Femur (tissue), 1 donor: ENCODE data around the gene PROCA1.
A peak's percentile ranks its signal among the peaks of the same experiment; 100 is the strongest.

Source experiments
- DNase-seq: peaks from one replicate; pipeline ENCODE4 v3.0.0-alpha.2; 2017

The PROCA1 gene

DNA sequence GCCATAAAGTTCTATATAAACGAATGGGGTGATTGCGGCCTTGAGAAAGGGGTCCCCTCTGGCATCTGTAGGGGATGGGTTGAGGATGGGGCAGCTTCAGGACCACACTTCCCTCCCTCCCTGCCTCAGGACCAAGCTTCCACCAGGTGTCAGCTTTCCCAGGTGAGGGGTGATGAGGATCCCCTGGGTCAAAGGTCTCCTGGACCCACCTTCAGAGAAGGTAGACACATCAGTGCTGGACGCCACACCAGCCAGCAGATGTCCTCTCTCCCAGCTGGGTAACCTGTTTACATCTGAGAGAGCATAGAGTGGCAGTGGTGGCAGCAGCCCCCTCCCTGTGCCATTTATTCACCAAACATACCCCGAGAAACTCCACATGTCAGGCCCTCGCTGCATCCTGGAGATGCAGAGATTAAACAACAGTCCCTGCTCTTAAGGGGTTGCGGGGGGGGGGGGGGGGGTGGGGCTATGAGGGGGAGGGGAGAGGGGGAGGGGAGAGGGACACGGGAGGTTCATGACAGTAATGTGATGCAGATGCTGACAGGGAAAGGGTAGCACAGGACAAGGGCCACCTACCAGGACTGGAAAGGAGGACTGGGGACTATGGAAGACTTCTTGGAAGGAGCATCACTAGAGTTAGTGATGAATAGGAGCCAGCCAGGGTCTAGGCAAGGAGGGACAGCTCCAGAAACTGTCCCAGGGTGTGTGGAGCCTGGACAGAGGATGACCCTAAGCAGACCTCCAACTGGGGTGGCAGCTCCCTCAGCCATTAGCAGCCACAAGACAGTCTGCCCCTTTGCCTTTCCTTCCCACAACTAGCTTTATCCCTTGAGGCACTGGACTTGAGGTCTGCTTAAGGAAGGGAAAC lies 5.0 kb downstream of the PROCA1 start:
- DNase-seq, result no peak

DNA sequence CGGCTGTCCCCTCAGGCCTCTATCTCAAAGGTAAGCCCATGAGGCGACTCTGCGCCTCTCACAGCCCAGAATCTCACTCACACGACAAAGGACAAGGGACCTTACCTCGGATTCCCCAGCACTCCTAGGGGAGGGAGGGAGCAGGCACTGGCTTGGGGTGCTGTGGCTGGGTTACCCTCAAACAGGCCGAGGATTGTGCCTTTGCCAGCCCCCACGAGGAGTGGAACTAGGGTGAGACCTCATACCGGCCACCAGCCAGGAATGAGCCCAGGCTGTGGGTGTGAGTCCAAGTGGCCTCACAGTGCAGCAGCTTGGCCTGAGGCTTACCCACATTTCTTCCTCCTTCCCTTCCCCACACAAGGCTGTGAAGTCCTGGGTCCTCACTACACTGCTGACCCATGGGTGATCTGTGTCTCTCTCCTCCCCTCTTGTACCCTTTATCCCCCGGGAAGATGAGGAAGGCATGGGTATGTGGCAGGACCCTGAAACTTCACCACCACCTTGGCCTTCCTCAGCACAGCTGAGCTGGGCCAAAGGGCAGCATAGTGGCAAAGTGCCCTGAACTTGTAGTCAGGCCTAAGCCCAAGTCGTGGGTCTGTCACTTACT lies 5.9 kb downstream of the PROCA1 start:
- no peak for DNase-seq

DNA sequence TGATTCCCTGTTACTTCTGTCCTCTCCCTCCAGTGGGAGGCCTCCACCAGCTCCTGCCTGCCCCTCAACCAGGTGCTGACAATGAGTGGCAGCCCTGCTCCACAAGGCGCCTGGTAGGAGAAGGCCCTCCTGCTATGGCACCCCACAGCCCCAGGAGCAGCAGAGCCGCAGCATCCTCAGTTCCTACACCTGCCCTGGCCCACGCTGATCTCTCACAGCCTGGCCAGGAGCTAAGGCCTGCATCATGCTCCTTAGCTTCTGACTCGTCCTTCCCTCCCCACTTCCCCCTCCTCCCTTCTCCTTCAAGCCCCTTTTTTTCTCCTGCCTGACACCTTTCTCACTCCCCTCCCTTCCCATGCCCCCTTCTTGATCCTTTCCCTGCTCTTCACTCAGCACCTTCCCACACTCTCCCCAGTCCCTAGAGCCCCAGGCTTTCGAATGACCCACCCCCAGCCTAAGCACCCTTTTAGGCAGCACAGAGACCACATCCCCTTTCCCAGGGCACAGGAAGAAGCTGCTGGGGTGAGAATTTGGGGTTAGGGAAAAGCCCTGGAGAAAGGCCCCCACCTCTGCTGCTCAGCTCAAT lies 6.5 kb downstream of the PROCA1 start:
- no peak for DNase-seq

DNA sequence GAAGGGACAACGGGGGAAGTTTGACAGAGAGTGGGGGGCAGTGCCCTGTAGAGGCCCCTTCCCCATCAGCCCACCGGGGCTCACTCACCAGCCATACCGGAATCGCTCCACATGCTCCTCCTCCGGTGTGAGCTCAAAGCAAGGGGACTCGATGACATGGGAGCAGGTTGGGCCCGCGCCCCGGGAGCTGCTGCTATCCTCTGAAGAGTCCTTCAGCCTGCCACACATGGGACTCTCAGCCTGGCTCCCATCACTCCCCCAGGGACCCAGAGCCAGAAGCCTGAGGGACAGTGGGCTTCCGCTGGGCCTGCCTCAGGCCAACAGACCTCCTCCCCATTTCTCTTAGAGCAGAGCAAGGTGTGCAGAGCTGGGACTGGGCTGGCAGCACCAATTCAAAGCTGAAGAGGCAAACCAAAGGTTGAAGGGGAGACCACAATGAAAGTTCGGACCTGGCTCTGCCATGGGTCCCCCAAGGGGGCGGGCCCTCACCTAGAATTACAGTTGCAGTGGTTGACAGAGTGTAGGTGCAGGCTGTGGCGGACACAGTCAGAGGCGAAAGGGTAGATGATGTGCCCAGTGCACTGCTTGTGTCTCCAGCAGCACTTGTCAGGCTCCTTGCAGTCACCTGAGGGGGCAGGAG lies 7.3 kb downstream of the PROCA1 start:
- no peak for DNase-seq

DNA sequence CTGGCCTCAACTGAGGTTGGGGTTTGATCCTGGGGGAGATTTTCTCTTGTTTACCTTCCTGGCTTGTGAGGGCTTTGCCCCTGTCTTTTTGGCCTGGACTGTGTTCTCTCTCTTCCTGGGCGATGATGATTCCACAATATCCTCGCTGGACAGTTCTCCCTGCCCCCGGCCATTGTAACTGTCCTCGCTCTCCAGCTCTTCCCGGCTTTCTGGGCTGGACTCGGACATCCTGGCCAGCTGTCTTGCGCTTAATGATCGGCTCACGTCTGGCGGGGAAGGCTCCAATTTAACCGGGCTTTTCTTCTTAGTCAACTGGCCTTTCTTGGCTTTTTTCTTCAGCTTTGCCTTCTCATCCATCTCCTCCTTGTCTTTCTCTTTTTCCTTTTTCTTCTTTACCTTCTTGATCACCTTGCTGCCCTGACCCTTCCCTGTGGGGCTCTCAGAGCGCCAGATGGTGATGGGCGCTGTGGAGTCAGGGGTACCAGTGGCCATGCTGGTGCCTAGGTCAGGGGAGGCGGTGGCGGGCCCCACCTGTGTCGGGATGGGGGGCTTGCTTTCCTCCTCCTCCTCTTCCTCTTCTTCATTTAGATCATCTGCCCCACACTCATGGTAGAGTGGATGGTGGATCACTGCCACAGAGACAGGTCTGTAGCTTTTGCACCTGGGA lies 8.0 kb downstream of the PROCA1 start:
- no peak for DNase-seq

DNA sequence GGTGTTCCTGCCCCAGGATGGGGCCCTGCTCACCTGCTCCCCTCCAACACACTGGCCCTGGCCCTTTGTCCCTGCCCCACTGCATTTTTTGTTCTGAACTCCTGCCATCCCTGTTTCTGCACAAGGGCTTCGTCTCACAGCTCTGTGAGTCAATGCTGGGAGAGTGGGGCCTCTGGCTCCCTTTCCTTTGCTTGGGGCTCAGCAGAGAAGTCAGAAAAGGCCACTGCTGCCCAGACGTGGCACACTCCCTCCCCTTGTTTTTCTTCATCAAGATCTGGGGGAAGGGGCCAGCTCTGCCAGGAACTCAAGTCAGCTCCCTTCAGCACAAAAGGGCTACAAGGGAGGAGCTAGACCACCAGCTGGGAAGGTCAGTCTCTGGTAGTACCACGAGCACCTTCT lies 8.9 kb downstream of the PROCA1 start:
- no peak for DNase-seq

DNA sequence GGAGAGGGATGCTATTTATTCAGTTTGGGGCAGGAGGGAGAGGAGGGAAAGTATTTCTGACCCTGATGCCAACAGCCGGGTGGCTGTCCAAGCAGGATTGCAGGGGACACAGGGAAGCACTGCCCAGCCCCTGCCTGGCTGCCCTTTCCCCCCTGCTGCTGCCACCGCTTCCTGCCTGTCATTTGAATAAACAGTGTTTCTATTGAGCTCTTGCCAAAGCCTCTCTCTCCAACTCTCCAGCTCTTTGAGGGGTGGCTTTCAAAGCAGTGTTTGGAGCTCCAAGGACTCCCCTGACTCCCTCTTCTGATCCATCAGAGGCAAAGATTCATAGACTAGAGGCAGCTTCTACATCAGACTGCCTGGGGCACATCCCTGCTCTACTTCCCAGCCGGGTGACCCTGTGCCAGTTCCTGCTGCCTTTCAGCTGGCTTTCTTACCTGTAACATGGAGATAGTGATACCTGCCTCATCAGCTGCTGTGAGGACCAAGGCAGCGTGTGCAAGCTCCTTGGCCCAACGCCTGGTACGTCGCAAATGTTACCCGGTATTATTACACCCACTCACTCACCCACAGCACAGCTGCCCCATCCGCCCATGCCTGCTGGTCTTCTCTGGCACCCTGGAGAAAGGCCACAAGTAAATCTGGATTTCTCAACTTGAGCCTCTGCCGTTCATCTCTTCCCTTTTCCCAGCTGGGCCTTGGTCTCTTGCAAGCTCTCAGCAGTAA lies 9.5 kb downstream of the PROCA1 start:
- DNase-seq, result no peak

DNA sequence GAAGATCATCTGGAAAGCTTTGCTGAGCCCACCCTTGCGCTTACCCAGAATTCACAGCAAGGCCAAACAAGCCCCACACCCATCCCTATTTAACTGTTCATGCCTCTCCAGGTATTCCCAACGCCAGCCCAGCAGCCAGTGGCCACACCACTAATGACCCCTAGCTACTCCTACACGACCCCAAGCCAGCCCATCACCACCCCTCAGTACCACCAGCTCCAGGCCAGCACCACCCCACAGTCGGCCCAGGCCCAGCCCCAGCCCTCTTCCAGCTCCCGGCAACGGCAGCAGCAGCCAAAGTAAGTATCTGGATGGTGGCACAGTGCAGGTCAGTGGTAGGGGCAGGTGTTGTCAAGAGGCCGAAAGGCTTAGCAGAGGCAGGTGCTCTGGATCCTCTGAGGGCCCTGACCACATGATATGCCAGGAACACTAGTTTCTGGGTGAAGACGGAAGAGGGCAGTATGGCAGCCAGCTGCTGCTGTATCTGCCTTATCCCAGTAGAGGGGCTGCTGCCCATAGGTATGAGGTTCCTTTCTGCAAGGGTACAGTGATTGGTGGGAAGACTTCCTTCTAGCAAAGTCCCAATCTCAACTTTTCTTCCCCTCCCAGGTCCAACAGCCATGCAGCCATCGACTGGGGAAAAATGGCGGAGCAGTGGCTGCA lies 10.7 kb downstream of the PROCA1 start:
- no peak for DNase-seq

DNA sequence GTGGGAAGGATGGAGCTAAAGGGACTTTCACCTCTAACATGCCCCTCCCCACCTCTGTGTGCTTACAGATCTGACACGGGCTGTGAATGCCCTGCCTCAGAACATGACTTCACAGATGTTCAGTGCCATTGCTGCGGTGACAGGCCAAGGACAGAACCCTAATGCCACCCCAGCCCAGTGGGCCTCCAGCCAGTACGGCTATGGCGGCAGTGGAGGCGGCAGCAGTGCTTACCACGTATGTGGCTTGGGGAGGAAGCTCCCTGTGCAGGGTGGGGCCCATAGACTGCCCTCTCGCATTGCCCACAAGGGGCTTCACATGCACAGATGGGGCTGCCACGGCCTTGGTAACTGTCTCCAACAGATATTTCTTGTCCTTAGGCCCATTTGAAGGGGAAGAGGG lies 11.4 kb downstream of the PROCA1 start:
- no peak for DNase-seq

DNA sequence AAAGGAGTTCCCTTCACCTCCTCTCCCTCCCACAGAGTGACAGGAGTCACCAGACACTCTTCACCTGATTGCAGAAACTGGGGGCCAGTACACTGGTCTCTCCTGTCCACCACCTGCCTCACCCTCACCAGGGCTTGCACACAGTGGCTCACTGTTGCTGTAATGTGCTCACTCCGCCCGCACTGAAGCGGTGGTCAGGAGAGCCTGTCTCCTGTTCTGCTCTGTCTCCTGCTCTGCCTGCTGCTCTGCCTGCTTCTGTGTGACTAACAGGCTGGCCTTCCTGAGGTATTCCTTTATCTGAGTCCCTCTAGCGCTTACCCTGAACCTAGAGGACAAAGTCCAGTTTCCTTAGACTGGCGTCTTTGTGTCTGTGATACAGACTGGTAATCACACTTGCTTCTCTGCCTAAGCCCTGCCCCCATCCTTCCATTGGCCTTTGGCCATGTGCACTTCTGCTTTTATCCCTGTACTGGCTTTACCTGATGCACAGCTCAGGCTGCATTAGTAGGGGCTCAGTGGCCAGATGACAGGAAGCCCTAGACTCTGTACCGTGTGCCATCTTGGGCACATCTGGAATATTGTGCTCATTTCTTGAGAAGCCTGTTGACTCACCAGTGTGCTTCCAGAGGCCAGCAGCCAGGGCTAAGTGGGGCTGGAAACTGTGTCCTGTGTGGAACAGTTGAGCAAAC lies 13.3 kb downstream of the PROCA1 start:
- DNase-seq, result no peak

DNA sequence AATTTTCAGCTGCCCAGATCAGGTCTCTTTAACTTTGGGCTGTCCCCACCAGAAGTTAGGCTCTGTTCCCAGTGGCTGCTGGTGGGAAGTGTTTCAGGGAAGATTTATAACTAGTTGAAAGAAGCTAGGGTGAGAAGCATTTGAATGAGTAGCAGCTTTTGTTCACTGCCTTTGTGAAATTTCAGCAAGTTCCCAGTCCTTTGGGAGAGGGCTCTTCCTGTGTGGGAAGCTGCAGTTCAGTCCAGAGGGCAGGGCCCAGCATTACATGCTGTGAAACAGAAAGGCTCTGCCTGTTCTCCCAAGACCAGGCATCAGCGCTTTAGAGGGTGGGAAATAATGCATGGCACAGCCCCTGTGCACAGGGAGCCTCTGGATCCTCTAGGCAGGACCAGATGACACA lies 17.8 kb downstream of the PROCA1 start:
- DNase-seq, result no peak

DNA sequence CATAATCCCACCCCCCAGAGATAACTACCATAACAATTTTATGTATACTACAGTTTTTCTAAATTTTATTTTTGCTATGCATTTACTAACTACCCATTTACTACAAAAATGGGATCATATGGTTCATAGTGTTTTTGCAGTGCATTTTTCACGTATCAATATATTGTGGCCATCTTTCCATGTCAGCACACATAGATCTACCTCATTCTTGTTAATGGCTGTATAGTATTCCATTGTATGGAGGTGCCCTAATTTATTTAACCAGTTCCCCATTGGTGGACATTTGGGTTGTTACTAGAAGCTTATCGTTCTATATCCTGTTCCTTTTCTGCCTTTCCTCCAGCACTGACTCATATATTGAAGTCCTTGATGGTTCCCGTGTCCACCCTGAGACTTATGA lies 22.7 kb downstream of the PROCA1 start:
- no peak for DNase-seq

DNA sequence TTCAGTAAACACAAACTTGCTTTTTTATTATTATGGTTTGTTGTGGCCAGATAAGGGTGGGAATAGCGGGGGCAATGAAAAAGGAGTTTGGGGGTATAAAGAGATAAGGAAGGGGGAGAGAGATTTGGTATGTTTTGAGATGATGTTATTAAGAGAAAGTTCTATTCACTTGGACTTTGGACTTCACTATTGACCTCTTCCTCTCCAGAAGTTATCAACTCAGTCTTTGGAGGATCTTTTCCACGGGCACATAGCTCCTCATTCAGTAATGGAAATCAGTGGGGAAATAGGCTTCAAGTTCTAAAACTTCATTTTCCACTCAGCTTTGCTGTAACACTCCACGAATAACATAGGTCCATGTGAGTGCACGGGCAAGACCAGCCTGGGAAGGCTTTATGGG lies 23.2 kb downstream of the PROCA1 start:
- DNase-seq, result no peak

DNA sequence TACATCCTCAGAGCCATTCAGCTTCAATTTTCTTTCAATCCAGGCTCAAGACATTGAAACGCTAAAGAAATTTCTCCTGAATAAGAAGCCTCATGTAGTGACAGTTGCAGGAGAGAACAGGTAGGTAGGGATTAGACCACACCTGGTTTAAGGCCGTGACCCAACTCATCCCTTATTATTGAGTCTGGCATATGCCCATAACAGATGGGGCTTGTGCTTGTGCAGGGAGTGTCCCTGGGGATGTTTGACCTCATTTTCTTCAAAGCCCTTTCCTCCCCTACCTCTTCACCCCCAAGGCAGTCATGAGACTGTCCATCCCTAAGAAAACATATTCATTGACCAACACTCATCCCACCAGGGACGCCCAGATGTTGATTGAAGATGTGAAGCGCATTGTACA lies 25.4 kb downstream of the PROCA1 start:
- no peak for DNase-seq

DNA sequence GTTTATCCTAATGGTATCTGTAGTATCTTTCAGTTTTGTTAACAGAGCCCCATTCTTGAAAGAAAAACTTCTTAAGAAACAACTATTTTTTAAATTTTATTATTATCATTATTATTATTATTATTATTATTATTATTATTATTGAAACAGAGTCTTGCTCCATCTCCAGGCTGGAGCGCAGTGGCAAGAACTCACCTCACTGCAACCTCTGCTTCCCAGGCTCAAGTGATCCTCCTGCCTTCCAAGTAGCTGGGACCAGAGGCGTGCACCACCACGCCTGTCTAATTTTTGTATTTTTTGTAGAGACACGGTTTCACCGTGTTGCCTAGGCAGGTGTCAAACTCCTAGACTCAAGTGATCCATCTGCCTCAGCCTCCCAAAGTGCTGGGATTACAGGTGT lies 26.3 kb downstream of the PROCA1 start:
- DNase-seq, result no peak

DNA sequence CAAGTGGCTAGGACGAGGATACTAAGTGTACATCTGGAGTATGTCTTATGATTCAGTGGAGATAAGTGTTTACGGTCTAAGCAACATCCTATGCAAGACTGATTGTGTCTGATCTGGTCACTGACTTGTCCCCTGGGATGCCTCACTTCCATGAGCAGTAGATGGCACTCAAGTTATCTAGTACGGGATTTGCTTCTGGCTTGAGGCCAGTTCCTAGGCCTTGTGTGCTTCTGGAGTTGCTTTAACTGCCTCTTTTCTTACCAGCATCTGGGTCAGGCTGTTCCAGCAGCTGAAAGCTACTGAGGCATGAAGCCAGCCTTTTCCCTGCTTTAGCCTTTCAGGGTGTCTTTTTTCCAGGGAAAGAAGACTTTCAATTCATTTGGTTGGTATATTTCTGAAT lies 26.7 kb downstream of the PROCA1 start:
- DNase-seq, result peak; percentile 35

DNA sequence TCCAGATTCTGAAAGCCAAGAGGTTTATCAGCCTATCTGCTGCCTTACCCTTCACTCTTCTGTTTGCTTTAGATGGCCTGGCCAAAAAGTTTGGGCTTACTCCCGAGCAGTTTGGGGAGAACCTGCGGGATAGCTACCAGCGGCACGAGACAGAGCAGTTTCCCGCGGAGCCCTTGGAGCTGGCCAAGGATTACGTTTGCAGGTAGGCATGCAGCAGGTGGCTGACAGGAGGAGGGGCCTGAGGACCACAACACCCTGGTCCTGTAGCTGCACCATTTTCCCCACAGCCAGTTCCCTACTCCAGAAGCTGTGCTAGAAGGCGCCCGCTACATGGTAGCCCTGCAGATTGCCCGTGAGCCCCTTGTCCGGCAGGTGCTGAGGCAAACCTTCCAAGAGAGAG lies 29.0 kb downstream of the PROCA1 start:
- DNase-seq, result no peak

DNA sequence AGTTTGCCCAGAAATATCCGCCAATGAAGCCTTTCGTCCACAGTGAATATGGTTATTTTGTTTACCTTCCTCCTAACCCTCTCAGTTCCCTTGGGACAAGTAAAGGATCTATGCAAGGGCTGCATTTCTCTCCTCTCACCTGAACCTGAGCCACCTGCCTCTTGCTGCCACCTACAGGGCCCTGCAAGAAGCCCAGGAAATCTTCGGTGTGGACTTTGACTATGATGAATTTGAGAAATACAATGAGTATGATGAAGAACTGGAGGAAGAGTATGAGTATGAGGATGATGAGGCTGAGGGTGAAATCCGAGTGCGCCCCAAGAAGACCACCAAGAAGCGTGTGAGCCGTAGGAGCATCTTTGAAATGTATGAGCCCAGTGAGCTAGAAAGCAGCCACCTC lies 35.7 kb downstream of the PROCA1 start:
- no peak for DNase-seq

DNA sequence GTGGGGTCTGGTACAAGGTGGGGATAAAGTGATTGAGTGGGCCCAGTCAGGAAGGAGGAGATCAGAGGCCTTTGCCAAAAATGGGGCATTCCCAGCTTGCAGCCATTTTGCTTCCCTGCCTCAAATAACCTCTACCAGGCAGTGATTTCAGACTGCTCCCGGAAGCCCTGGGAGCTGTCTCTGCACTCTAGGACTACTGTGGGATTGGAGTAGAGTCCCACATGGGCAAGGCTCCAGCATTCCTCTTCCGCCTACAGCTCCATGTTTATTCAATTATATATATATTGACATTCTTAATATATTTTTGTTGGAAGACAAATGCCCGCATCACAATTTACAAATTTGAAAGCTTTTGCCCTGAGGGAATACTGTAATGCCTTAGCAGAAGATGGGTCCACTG lies 36.2 kb downstream of the PROCA1 start:
- DNase-seq, result no peak

DNA sequence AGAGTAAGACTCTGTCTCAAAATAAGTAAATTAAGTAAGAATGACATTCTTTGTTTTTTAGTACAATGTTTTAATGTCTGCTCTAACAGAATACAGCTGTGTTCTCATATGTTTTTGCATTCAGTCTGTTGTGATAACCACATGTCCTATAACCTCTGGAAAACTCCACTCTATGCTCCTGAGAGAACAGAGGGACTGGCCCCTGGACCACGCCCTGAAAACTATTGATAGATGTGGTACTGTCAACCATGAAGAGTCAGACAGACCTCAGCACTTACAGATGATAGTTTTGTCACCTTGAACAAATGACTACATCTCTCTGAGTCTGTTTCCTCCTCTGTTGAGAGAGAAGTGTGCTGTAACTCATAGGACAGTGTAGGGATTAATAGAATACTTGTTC lies 41.8 kb downstream of the PROCA1 start:
- DNase-seq, result no peak

DNA sequence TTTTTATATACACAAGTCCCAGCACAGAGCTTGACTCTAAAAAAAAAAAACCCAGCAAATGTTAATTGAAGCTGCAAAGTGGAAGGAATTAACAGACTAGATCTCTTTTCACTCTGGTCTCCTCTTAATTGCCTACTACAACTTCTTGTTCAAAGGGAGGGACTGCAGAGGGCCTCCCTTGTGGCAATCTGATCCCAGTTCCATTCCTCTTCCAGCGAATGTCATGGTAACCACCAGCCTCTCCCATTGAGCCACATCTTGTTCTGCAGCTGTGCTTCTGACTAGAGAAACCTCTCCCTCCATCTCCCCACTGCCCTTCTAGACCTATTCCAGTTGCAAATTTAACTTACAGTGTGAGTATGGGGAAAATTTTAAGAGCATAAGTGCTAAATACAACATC lies 43.8 kb downstream of the PROCA1 start:
- no peak for DNase-seq
